H1 (cell line): ENCODE data around the gene RAMP2. TPM values are rescaled to one million over a fixed set of nuclear protein-coding genes. Genes with fewer than 3 reads are reported as not detected.

ENCODE experiments used
- CTCF ChIA-PET: fragments of 300-600 bp; sonication (Branson Sonifier 250); formaldehyde crosslinking; loops from one replicate; lab custom pipeline; 2021; ENCODE audit not compliant: partially characterized antibody; lab: Charles Lee
- POLR2A ChIA-PET: fragments of 300-600 bp; sonication (Branson Sonifier 250); formaldehyde crosslinking; loops from one replicate; lab custom pipeline; 2021; ENCODE audit warnings: inconsistent platforms; ENCODE audit not compliant: partially characterized antibody; lab: Charles Lee
- DNase-seq, 2 experiments: peaks; one replicate each; pipeline versions ENCODE4 v3.0.0 to v3.0.0-alpha.2; 2010 to 2022; ENCODE audit warnings: low spot score in 2 of 2, low read depth in 1 of 2, mixed read lengths in 1 of 2
- FAIRE-seq: peaks from 2 replicates; lab custom pipeline; 2011; peaks lifted over from hg19 to GRCh38; lab: Jason Lieb, UNC
- H2AFZ ChIP-seq: 2 replicates; pipeline ENCODE4 v1.8.1; 2012; ENCODE audit warnings: low read length, inconsistent platforms
- H2AK5ac ChIP-seq: 2 replicates; pipeline ENCODE4 v1.6.1; 2013; ENCODE audit warnings: low read depth, low read length
- H2BK120ac ChIP-seq: replicated peaks from 2 replicates; pipeline ENCODE3; 2013; ENCODE audit warnings: low read depth, low read length, inconsistent platforms
- H2BK12ac ChIP-seq: 2 replicates; pipeline ENCODE4 v1.6.1; 2013; ENCODE audit warnings: low read depth, low read length
- H2BK15ac ChIP-seq: 2 replicates; pipeline ENCODE4 v1.6.1; 2013; ENCODE audit warnings: low read length
- H2BK20ac ChIP-seq: 2 replicates; pipeline ENCODE4 v1.6.1; 2013; ENCODE audit warnings: low read length
- H2BK5ac ChIP-seq: 2 replicates; pipeline ENCODE4 v1.6.1; 2013; ENCODE audit warnings: low read depth, low read length
- H3K14ac ChIP-seq: 2 replicates; pipeline ENCODE4 v1.6.1; 2013; ENCODE audit warnings: inconsistent platforms; ENCODE audit not compliant: insufficient read length
- H3K18ac ChIP-seq: 2 replicates; pipeline ENCODE4 v1.6.1; 2013; ENCODE audit warnings: low read length; ENCODE audit errors: extremely low read depth
- H3K23ac ChIP-seq: 2 replicates; pipeline ENCODE4 v1.6.1; 2013; ENCODE audit warnings: inconsistent platforms; ENCODE audit not compliant: insufficient read length
- H3K23me2 ChIP-seq: 2 replicates; pipeline ENCODE4 v1.6.1; 2013; ENCODE audit warnings: low read depth, low read length
- H3K27ac ChIP-seq: 2 replicates; pipeline ENCODE4 v1.6.1; 2011; ENCODE audit warnings: low read depth, low read length, inconsistent platforms
- H3K27me3 ChIP-seq, 4 experiments: replicated peaks in 1 of 4; 1 replicate in 1 of 4; 2 replicates in 3 of 4; pipeline versions ENCODE4 v1.6.1 to v1.8.1; 2011 to 2013; ENCODE audit warnings: low read length in 3 of 4, mild to moderate bottlenecking in 3 of 4, inconsistent platforms in 2 of 4, mixed read lengths in 2 of 4, moderate library complexity in 1 of 4; ENCODE audit not compliant: control insufficient read depth in 3 of 4, insufficient read depth in 3 of 4; ENCODE audit errors: extremely low read depth in 1 of 4
- H3K36me3 ChIP-seq, 4 experiments: 2 replicates each; pipeline versions ENCODE4 v1.6.1 to v1.8.1; 2011 to 2013; ENCODE audit warnings: mild to moderate bottlenecking in 4 of 4, low read length in 3 of 4, moderate library complexity in 2 of 4, control low read depth in 1 of 4, inconsistent platforms in 1 of 4; ENCODE audit not compliant: insufficient read depth in 4 of 4, control insufficient read depth in 2 of 4
- H3K4ac ChIP-seq: replicated peaks from 2 replicates; pipeline ENCODE3; 2013; ENCODE audit warnings: low read length, low read depth, mixed read lengths, inconsistent platforms; ENCODE audit not compliant: insufficient read length
- H3K4me1 ChIP-seq, 4 experiments: replicated peaks in 1 of 4; 1 replicate in 1 of 4; 2 replicates in 3 of 4; pipeline versions ENCODE4 v1.6.1 to v1.8.1; 2011 to 2013; ENCODE audit warnings: low read length in 3 of 4, inconsistent platforms in 2 of 4, mixed read lengths in 1 of 4; ENCODE audit not compliant: insufficient read depth in 4 of 4, control insufficient read depth in 3 of 4
- H3K4me2 ChIP-seq, 2 experiments: 2 replicates each; pipeline versions ENCODE4 v1.6.1 to v1.8.1; 2011 to 2013; ENCODE audit warnings: low read depth in 2 of 2, low read length in 2 of 2, control low read depth in 1 of 2, inconsistent platforms in 1 of 2, mild to moderate bottlenecking in 1 of 2; ENCODE audit not compliant: insufficient read depth in 1 of 2
- H3K4me3 ChIP-seq, 4 experiments: fragments of 200-600, 300-600 bp in 1 of 4; sonication (generic), shearing (Covaris generic), sonication (Bioruptor Twin) in 1 of 4; 2 replicates each; pipeline versions ENCODE4 v1.5.1 to v1.8.1; 2011 to 2016; ENCODE audit warnings: low read length in 4 of 4, low read depth in 3 of 4, control low read depth in 2 of 4, inconsistent platforms in 2 of 4, mild to moderate bottlenecking in 2 of 4, mixed read lengths in 1 of 4, moderate library complexity in 1 of 4; ENCODE audit not compliant: insufficient read depth in 2 of 4; ENCODE audit errors: extremely low read depth in 1 of 4
- H3K56ac ChIP-seq: replicated peaks from 2 replicates; pipeline ENCODE3; 2013; ENCODE audit warnings: low read depth, mild to moderate bottlenecking, mixed read lengths, low read length, inconsistent platforms; ENCODE audit not compliant: insufficient read length
- H3K79me1 ChIP-seq: 2 replicates; pipeline ENCODE4 v1.6.1; 2013; ENCODE audit warnings: low read depth, low read length, control low read depth
- H3K79me2 ChIP-seq, 2 experiments: 2 replicates each; pipeline versions ENCODE4 v1.6.1 to v1.8.1; 2012 to 2013; ENCODE audit warnings: low read length in 2 of 2, mild to moderate bottlenecking in 2 of 2, inconsistent platforms in 1 of 2; ENCODE audit not compliant: insufficient read depth in 2 of 2, control insufficient read depth in 1 of 2
- H3K9ac ChIP-seq, 4 experiments: replicated peaks in 1 of 4; 1 replicate in 1 of 4; 2 replicates in 3 of 4; pipeline versions ENCODE4 v1.6.1 to v1.8.1; 2011 to 2013; ENCODE audit warnings: low read depth in 3 of 4, low read length in 3 of 4, control low read depth in 2 of 4, mild to moderate bottlenecking in 2 of 4, moderate library complexity in 2 of 4, inconsistent platforms in 1 of 4; ENCODE audit errors: extremely low read depth in 1 of 4
- H3K9me3 ChIP-seq, 2 experiments: 2 replicates each; pipeline versions ENCODE4 v1.6.1 to v1.8.1; 2012 to 2013; ENCODE audit warnings: mild to moderate bottlenecking in 2 of 2, moderate library complexity in 2 of 2, control low read depth in 1 of 2, inconsistent platforms in 1 of 2, low read depth in 1 of 2, low read length in 1 of 2, mixed read lengths in 1 of 2; ENCODE audit not compliant: insufficient read depth in 2 of 2
- H4K20me1 ChIP-seq, 2 experiments: replicated peaks in 1 of 2; 2 replicates each; pipeline versions ENCODE3 to v1.8.1; 2011 to 2013; ENCODE audit warnings: inconsistent platforms in 2 of 2, low read length in 2 of 2, mild to moderate bottlenecking in 1 of 2; ENCODE audit not compliant: insufficient read depth in 2 of 2, control insufficient read depth in 1 of 2
- H4K5ac ChIP-seq: 2 replicates; pipeline ENCODE4 v1.6.1; 2013; ENCODE audit warnings: low read length, low read depth, mixed read lengths, inconsistent platforms; ENCODE audit not compliant: insufficient read length
- H4K8ac ChIP-seq: 2 replicates; pipeline ENCODE4 v1.8.0; 2013; ENCODE audit warnings: mild to moderate bottlenecking, moderate library complexity, low read length, inconsistent platforms; ENCODE audit not compliant: insufficient read depth; ENCODE audit errors: extremely low read depth
- H4K91ac ChIP-seq: replicated peaks from 2 replicates; pipeline ENCODE3; 2013; ENCODE audit warnings: low read length, mixed read lengths, inconsistent platforms; ENCODE audit not compliant: insufficient read length
- KDM5A ChIP-seq: fragments of 200-600 bp; IDR thresholded peaks from 2 replicates; pipeline ENCODE4 v1.7.1; 2012; ENCODE audit warnings: mild to moderate bottlenecking, low read length, inconsistent platforms, mixed read lengths
- RBBP5 ChIP-seq: IDR thresholded peaks from 2 replicates; pipeline ENCODE4 v1.7.1; 2012; ENCODE audit warnings: low read depth, mild to moderate bottlenecking, inconsistent platforms, low read length, moderate library complexity, borderline replicate concordance
- RFX5 ChIP-seq: IDR thresholded peaks from 2 replicates; pipeline ENCODE4 v1.6.1; 2011; ENCODE audit warnings: low read depth, low read length, improper control_type of control experiment, borderline replicate concordance
- SAP30 ChIP-seq: fragments of 300-600 bp; sonication (generic); IDR thresholded peaks from 2 replicates; pipeline ENCODE4 v1.7.1; 2012; ENCODE audit warnings: low read length, moderate library complexity, mild to moderate bottlenecking, inconsistent platforms; ENCODE audit not compliant: insufficient read depth, insufficient replicate concordance
- SIRT6 ChIP-seq: IDR thresholded peaks from one replicate; pipeline ENCODE4 v1.7.1; 2012; ENCODE audit warnings: low read length, inconsistent platforms
- SP1 ChIP-seq: IDR thresholded peaks from 2 replicates; pipeline ENCODE4 v1.6.1; 2011; ENCODE audit warnings: low read depth, low read length
- SP4 ChIP-seq: IDR thresholded peaks from 2 replicates; pipeline ENCODE4 v1.6.1; 2012; ENCODE audit warnings: low read length, inconsistent platforms
- SRF ChIP-seq: IDR thresholded peaks from 2 replicates; pipeline ENCODE4 v1.6.1; 2011; ENCODE audit warnings: mild to moderate bottlenecking, low read depth, low read length, moderate library complexity
- SUZ12 ChIP-seq: fragments of 200-600 bp; sonication (generic); IDR thresholded peaks from 2 replicates; pipeline ENCODE4 v1.6.1; 2012; ENCODE audit warnings: mild to moderate bottlenecking, inconsistent platforms, low read length, moderate library complexity, mixed read lengths
- TAF1 ChIP-seq: IDR thresholded peaks from 2 replicates; pipeline ENCODE4 v1.6.1; 2011; ENCODE audit warnings: mild to moderate bottlenecking, low read depth, low read length
- TBP ChIP-seq: IDR thresholded peaks from 2 replicates; pipeline ENCODE4 v1.6.1; 2011; ENCODE audit warnings: low read depth, low read length, improper control_type of control experiment
- YY1 ChIP-seq: IDR thresholded peaks from 2 replicates; pipeline ENCODE4 v1.6.1; 2011; ENCODE audit warnings: low read depth, mild to moderate bottlenecking, low read length
- ZNF274 ChIP-seq: IDR thresholded peaks from 2 replicates; pipeline ENCODE4 v1.7.0; 2012; ENCODE audit warnings: low read length, borderline replicate concordance; ENCODE audit errors: extremely low read depth
- WGBS, 2 experiments: shearing (Covaris generic) in 1 of 2; methylation state at CpG; one replicate each; pipeline versions ENCODE4 v1.1.6 to v1.1.7; 2013 to 2015; ENCODE audit warnings: low lambda C conversion rate in 2 of 2, mixed read lengths in 2 of 2, inconsistent platforms in 1 of 2, low coverage in 1 of 2, missing lambda C conversion rate in 1 of 2; ENCODE audit not compliant: insufficient replicate concordance in 2 of 2, insufficient coverage in 1 of 2, insufficient read length in 1 of 2; ENCODE audit errors: extremely low coverage in 1 of 2, missing lambda C conversion rate in 1 of 2; 5-methylcytosine and 5-hydroxymethylcytosine counted together
- polyA plus RNA-seq, 7 experiments: library from polyadenylated mRNA; depleted of rRNA in 3 of 7; stranded (reverse) in 5 of 7; unstranded in 2 of 7; fragments of >200 nt in 5 of 7; fragments of 200-250 nt in 2 of 7; gene quantifications; 1 replicate in 5 of 7; 2 replicates in 1 of 7; 4 replicates in 1 of 7; pipeline versions ENCODE4 v1.2.1 to v1.2.3, GENCODE V29; 2011 to 2013; ENCODE audit warnings: missing spikeins in 2 of 7, mixed read lengths in 2 of 7
- total RNA-seq: library from RNA; stranded (reverse); fragmentation: NEBNext Ultra II Directional; extraction: Animal tissue kit (Norgen Biotek cat#: 25700); gene quantifications from 2 replicates; pipeline ENCODE4 v1.2.1, GENCODE V29; 2021

RAMP2 gene
- total and polyA plus RNA-seq, 2 of the 8 experiments (the other 6 are each of a cell fraction or from before 2014, with no cell fraction given), result 13.4 to 41.7 TPM

DNA sequence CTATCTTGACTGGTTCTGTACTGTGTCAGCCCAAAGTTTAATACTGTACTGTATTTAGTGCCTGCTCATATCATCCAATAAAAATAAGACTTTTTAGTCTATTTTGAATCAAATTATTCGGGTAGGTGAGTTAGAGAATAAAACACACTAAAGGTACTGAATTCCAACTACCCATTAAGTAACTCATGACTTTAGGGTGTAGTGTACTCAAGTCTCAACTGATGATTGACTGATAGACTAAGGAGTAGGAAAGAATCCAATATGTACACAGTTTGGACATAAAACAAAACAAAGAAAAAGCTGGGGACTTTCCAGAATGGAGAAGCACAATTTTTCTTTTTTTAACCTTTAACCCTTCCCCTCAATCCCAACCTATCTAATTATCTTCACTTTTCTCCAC is 20.3 kb upstream of the RAMP2 start:
- H3K9ac ChIP-seq, result no peak overlapping the region
- no peak overlapping the region for H3K4ac ChIP-seq
- H3K9me3 ChIP-seq, result peaks cover 0 to 3% of the 10 kb centered on the region in 2 experiments; a peak in 1 of 4 replicates
- H2AFZ ChIP-seq, result no peak overlapping the region
- no peaks in the 10 kb centered on the region for H3K36me3 ChIP-seq
- H2AK5ac ChIP-seq, result no peak overlapping the region
- H3K27me3 ChIP-seq, result peaks cover 6 to 8% (median 7%) of the 10 kb centered on the region in 4 experiments
- FAIRE-seq (no peak), DNase-seq (no peak)
- no peak overlapping the region for H4K91ac ChIP-seq
- H2BK15ac ChIP-seq, result no peak overlapping the region
- H2BK12ac ChIP-seq, result no peak overlapping the region
- ChIA-PET CTCF (interaction anchor here (1.5 kb wide), 1 partner anchor 23 kb away, joined by 4 read pairs; no protein-coding TSS in a partner anchor), POLR2A (interaction anchor here (1.0 kb wide), 1 partner anchor 162 kb away, joined by 3 read pairs; no protein-coding TSS in a partner anchor)
- no peak overlapping the region for H3K18ac ChIP-seq
- no peak overlapping the region for H3K4me3 ChIP-seq
- H2BK5ac ChIP-seq, result no peak overlapping the region
- H3K56ac ChIP-seq, result no peak overlapping the region
- H3K79me1 ChIP-seq, result no peaks in the 10 kb centered on the region; the same call in 1 of the 2 replicates
- peaks cover 2% of the 10 kb centered on the region; the same call in 1 of the 2 replicates for H3K23me2 ChIP-seq
- H2BK120ac ChIP-seq, result no peak overlapping the region
- no peak overlapping the region for H2BK20ac ChIP-seq
- peaks cover 0 to 7% (median 4%) of the 10 kb centered on the region in 4 experiments; a peak in 5 of 7 replicates for H3K4me1 ChIP-seq
- no peak overlapping the region for H4K8ac ChIP-seq
- H3K23ac ChIP-seq, result no peak overlapping the region
- H3K79me2 ChIP-seq, result peaks cover 0 to 12% of the 10 kb centered on the region in 2 experiments; a peak in 3 of 4 replicates
- no peaks in the 10 kb centered on the region for H4K20me1 ChIP-seq
- no peak overlapping the region for H3K14ac ChIP-seq
- H4K5ac ChIP-seq, result no peak overlapping the region
- no peak overlapping the region for H3K4me2 ChIP-seq
- 86% methylated on average over 1 of the region's 1 CpG; no CpG with 5 or more reads in 1 of the 2 experiments for WGBS, 2 experiments
- H3K27ac ChIP-seq, result no peak overlapping the region
- TF ChIP-seq SUZ12 (no peak), SRF (no peak), TAF1 (no peak), RBBP5 (no peak), SAP30 (no peak), KDM5A (no peak), RFX5 (no peak), SP4 (no peak), YY1 (no peak), SIRT6 (no peak), ZNF274 (no peak), SP1 (no peak), TBP (no peak)
